GM12878 (cell line): ENCODE data around the gene BAZ2A. TPM values are rescaled to one million over a fixed set of nuclear protein-coding genes. Genes with fewer than 3 reads are reported as not detected.
A peak's percentile ranks its signal among the peaks of the same experiment; 100 is the strongest.

Source experiments
- ATF3 ChIP-seq: IDR thresholded peaks from 2 replicates; pipeline ENCODE4 v1.6.1; 2011; ENCODE audit warnings: low read depth, mild to moderate bottlenecking, low read length, moderate library complexity, borderline replicate concordance; ENCODE audit errors: extremely low read depth
- BACH1 ChIP-seq: fragments of 450-650 bp; IDR thresholded peaks from 2 replicates; pipeline ENCODE4 v1.6.1; 2017; ENCODE audit warnings: mild to moderate bottlenecking, borderline replicate concordance
- BCL11A ChIP-seq: IDR thresholded peaks from 2 replicates; pipeline ENCODE4 v1.6.1; 2011; ENCODE audit warnings: low read depth, low read length
- FOXK2 ChIP-seq: fragments of 450-650 bp; IDR thresholded peaks from 2 replicates; pipeline ENCODE4 v1.6.1; 2017; ENCODE audit warnings: mild to moderate bottlenecking, moderate library complexity
- HDAC2 ChIP-seq: fragments of 200-600 bp; sonication (generic); IDR thresholded peaks from 2 replicates; pipeline ENCODE4 v1.6.1; 2017
- IKZF1 ChIP-seq: fragments of 450-650 bp; conservative IDR thresholded peaks from 2 replicates; pipeline ENCODE4 v1.6.1; 2017; ENCODE audit warnings: antibody characterized with exemption, mild to moderate bottlenecking
- IKZF2 ChIP-seq, 2 experiments: fragments of 450-650 bp; IDR thresholded peaks; 2 replicates each; pipeline ENCODE4 v1.6.1; 2017; ENCODE audit warnings: mild to moderate bottlenecking in 2 of 2, moderate library complexity in 2 of 2
- JUNB ChIP-seq: IDR thresholded peaks from 2 replicates; pipeline ENCODE4 v1.6.1; 2016; ENCODE audit warnings: antibody characterized with exemption, mild to moderate bottlenecking
- KLF5 ChIP-seq: fragments of 450-650 bp; IDR thresholded peaks from 2 replicates; pipeline ENCODE4 v1.6.1; 2014; ENCODE audit warnings: mild to moderate bottlenecking; ENCODE audit not compliant: partially characterized antibody
- LARP7 ChIP-seq: fragments of 450-650 bp; IDR thresholded peaks from 2 replicates; pipeline ENCODE4 v1.6.1; 2017; ENCODE audit warnings: mild to moderate bottlenecking
- MTA2 ChIP-seq: fragments of 450-650 bp; IDR thresholded peaks from 2 replicates; pipeline ENCODE4 v1.6.1; 2016; ENCODE audit warnings: low read depth, mild to moderate bottlenecking, moderate library complexity
- MXI1 ChIP-seq: fragments of 150-350 bp; IDR thresholded peaks from 2 replicates; pipeline ENCODE4 v1.6.1; 2011; ENCODE audit warnings: low read depth, mild to moderate bottlenecking, inconsistent platforms, low read length, improper control_type of control experiment
- PBX3 ChIP-seq: IDR thresholded peaks from 2 replicates; pipeline ENCODE4 v1.6.1; 2011; ENCODE audit warnings: mild to moderate bottlenecking, low read depth, low read length, moderate library complexity; ENCODE audit not compliant: insufficient replicate concordance
- RAD51 ChIP-seq: fragments of 450-650 bp; IDR thresholded peaks from 2 replicates; pipeline ENCODE4 v1.6.1; 2016; ENCODE audit warnings: moderate library complexity, mild to moderate bottlenecking, inconsistent platforms
- RBBP5 ChIP-seq: fragments of 200-600 bp; sonication (generic); conservative IDR thresholded peaks from 2 replicates; pipeline ENCODE4 v1.6.1; 2016
- SIX5 ChIP-seq: IDR thresholded peaks from 2 replicates; pipeline ENCODE4 v1.6.1; 2011; ENCODE audit warnings: mild to moderate bottlenecking, low read depth, low read length, moderate library complexity; ENCODE audit not compliant: severe bottlenecking
- SMAD1 ChIP-seq: fragments of 450-650 bp; IDR thresholded peaks from 2 replicates; pipeline ENCODE4 v1.6.1; 2018; ENCODE audit warnings: mild to moderate bottlenecking, low read depth; ENCODE audit not compliant: partially characterized antibody
- SMARCA5 ChIP-seq: fragments of 450-650 bp; IDR thresholded peaks from 2 replicates; pipeline ENCODE4 v1.6.1; 2017; ENCODE audit warnings: mild to moderate bottlenecking
- SP1 ChIP-seq: IDR thresholded peaks from one replicate; pipeline ENCODE4 v1.6.1; 2011; ENCODE audit warnings: low read depth, low read length
- SRF ChIP-seq, 2 experiments: IDR thresholded peaks; 2 replicates each; pipeline ENCODE4 v1.6.1; 2011; ENCODE audit warnings: low read depth in 2 of 2, low read length in 2 of 2, mild to moderate bottlenecking in 1 of 2, moderate library complexity in 1 of 2
- STAT1 ChIP-seq: fragments of 450-650 bp; conservative IDR thresholded peaks from 2 replicates; pipeline ENCODE4 v1.6.1; 2014; ENCODE audit warnings: antibody characterized with exemption, mild to moderate bottlenecking
- ZNF217 ChIP-seq: fragments of 450-650 bp; IDR thresholded peaks from 2 replicates; pipeline ENCODE4 v1.6.1; 2017; ENCODE audit warnings: antibody characterized with exemption, mild to moderate bottlenecking
- ZNF24 ChIP-seq: fragments of 450-650 bp; IDR thresholded peaks from 2 replicates; pipeline ENCODE4 v1.6.1; 2017; ENCODE audit warnings: antibody characterized with exemption, mild to moderate bottlenecking
- ZNF384 ChIP-seq: IDR thresholded peaks from 2 replicates; pipeline ENCODE4 v1.6.1; 2012; ENCODE audit warnings: low read depth, mild to moderate bottlenecking, low read length, improper control_type of control experiment, borderline replicate concordance
- polyA plus RNA-seq, 11 experiments: library from polyadenylated mRNA; depleted of rRNA in 4 of 11; unstranded in 6 of 11; stranded (reverse) in 5 of 11; fragments of >200 nt; fragmentation: Nextera tagmentation in 4 of 11; fragmentation: Illumina TruSeq in 1 of 11; extraction: Ambion mirVana in 4 of 11; extraction: Trizol in 1 of 11; gene quantifications; 1 replicate in 1 of 11; 2 replicates in 10 of 11; pipeline versions ENCODE4 v1.2.1 to v1.2.3, GENCODE V29; 2011 to 2016; ENCODE audit warnings: inconsistent platforms in 2 of 11, missing spikeins in 2 of 11, low read depth in 1 of 11
- total RNA-seq, 4 experiments: library from RNA; depleted of rRNA in 3 of 4; stranded (reverse); fragments of >200 nt in 3 of 4; fragmentation: Illumina TruSeq in 1 of 4; extraction: Trizol in 1 of 4; gene quantifications; 2 replicates each; pipeline versions ENCODE4 v1.2.1 to v1.2.3, GENCODE V29; 2013 to 2021
- TF ChIP-seq, protein P1 (sequence below): fragments of 450-650 bp; IDR thresholded peaks from 2 replicates; pipeline ENCODE4 v1.6.1; 2017; ENCODE audit warnings: mild to moderate bottlenecking, moderate library complexity

BAZ2A gene
- total and polyA plus RNA-seq, 10 of the 15 experiments (the other 5 are each of a cell fraction or from before 2014, with no cell fraction given) = 4.8 to 90.2 (median 29.9) TPM

DNA sequence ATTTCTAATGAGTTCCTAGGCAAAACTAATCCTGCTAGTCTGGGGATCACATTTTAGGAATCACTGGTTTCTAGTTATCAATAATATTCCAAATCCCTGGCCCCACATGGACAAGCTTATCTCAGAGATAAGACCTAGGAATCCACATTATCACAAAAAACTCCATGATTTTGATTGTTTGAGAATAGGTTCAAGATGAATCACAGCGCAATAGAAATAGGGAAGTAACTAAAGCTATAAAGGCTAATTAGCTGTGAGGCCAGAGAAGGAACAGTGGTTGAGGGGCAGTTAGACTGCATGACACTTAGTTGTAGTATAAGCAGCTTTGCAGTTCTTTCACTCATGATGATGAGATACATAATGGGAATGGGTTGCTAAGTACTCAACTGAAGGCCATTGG lies 28.8 kb upstream of the BAZ2A start (continued):
- TF ChIP-seq, protein P1, sequence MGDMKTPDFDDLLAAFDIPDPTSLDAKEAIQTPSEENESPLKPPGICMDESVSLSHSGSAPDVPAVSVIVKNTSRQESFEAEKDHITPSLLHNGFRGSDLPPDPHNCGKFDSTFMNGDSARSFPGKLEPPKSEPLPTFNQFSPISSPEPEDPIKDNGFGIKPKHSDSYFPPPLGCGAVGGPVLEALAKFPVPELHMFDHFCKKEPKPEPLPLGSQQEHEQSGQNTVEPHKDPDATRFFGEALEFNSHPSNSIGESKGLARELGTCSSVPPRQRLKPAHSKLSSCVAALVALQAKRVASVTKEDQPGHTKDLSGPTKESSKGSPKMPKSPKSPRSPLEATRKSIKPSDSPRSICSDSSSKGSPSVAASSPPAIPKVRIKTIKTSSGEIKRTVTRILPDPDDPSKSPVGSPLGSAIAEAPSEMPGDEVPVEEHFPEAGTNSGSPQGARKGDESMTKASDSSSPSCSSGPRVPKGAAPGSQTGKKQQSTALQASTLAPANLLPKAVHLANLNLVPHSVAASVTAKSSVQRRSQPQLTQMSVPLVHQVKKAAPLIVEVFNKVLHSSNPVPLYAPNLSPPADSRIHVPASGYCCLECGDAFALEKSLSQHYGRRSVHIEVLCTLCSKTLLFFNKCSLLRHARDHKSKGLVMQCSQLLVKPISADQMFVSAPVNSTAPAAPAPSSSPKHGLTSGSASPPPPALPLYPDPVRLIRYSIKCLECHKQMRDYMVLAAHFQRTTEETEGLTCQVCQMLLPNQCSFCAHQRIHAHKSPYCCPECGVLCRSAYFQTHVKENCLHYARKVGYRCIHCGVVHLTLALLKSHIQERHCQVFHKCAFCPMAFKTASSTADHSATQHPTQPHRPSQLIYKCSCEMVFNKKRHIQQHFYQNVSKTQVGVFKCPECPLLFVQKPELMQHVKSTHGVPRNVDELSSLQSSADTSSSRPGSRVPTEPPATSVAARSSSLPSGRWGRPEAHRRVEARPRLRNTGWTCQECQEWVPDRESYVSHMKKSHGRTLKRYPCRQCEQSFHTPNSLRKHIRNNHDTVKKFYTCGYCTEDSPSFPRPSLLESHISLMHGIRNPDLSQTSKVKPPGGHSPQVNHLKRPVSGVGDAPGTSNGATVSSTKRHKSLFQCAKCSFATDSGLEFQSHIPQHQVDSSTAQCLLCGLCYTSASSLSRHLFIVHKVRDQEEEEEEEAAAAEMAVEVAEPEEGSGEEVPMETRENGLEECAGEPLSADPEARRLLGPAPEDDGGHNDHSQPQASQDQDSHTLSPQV = no peak
- no peak for TF ChIP-seq STAT1
- TF ChIP-seq JUNB = 0 out of 2 replicates have a peak, but pooled peaks have one; percentile 22
- TF ChIP-seq SRF (IDR thresholded peaks at IDR 0.05; ENCODE audit: low read depth in 2 of 2, low read length in 2 of 2) = no peak
- TF ChIP-seq MTA2 = peak; percentile 95
- TF ChIP-seq SIX5 = no peak
- TF ChIP-seq PBX3 = no peak
- no peak for TF ChIP-seq LARP7
- TF ChIP-seq KLF5 = no peak
- peak; percentile 57 to 59; a peak in 3 of 4 replicates for TF ChIP-seq IKZF2 (IDR thresholded peaks at IDR 0.05)
- TF ChIP-seq MXI1 = 0 out of 2 replicates have a peak, but pooled peaks have one; percentile 53
- TF ChIP-seq BACH1 = peak; percentile 18; the same call in 1 of the 2 replicates
- no peak for TF ChIP-seq SMAD1
- peak; percentile 49 for TF ChIP-seq IKZF1
- TF ChIP-seq ZNF384 = no peak
- no peak for TF ChIP-seq RBBP5
- TF ChIP-seq FOXK2 = no peak
- TF ChIP-seq SP1 = no peak
- no peak for TF ChIP-seq RAD51
- peak; percentile 27; the same call in 1 of the 2 replicates for TF ChIP-seq ZNF217
- TF ChIP-seq ATF3 = no peak
- peak; percentile 84; the same call in 1 of the 2 replicates for TF ChIP-seq BCL11A
- TF ChIP-seq ZNF24 = 0 out of 2 replicates have a peak, but pooled peaks have one; percentile 54
- 0 out of 2 replicates have a peak, but pooled peaks have one; percentile 36 for TF ChIP-seq SMARCA5
- TF ChIP-seq HDAC2 = no peak
